ENCODE measurements around the gene MX2.

- TF ChIP-seq CTCF (conservative IDR thresholded peaks at IDR 0.05 in 1 of 2, IDR thresholded peaks at IDR 0.05 in 1 of 2; ENCODE audit: extremely low read depth in 1 of 2, insufficient read depth in 1 of 2, low read depth in 1 of 2, low read length in 2 of 2) = no peak
- TF ChIP-seq EZH2 (IDR thresholded peaks at IDR 0.05; ENCODE audit: borderline replicate concordance, low read length) = no peak
These were observed 60.9 kb downstream of the MX2 start for GRCh38 chr21:41422546-41423304.
